Thoracic aorta (tissue), 2 donors: Measurements from ENCODE around the gene MPPED1. TPM values are rescaled to one million over a fixed set of nuclear protein-coding genes. Genes with fewer than 3 reads are reported as not detected.

ENCODE experiments used
- ATAC-seq: fragments of 150-250 bp; one replicate; pipeline ENCODE4 v1.8.0; 2017; ENCODE audit warnings: low read depth; ENCODE audit not compliant: insufficient number of reproducible peaks, low FRiP score
- DNase-seq: peaks from one replicate; pipeline ENCODE4 v3.0.0-alpha.2; 2020; ENCODE audit warnings: low spot score
- H3K27ac ChIP-seq, 2 donors: fragments of 200-600 bp; sonication (generic); 1 replicate in 1 of 2; 2 replicates in 1 of 2; pipeline ENCODE4 v1.5.1; 2016; ENCODE audit warnings: mild to moderate bottlenecking in 2 of 2, moderate library complexity in 2 of 2
- H3K27me3 ChIP-seq: fragments of 200-600 bp; sonication (generic); replicated peaks from 2 replicates; pipeline ENCODE4 v1.6.0; 2016; ENCODE audit warnings: mild to moderate bottlenecking; ENCODE audit not compliant: insufficient read depth
- H3K36me3 ChIP-seq: fragments of 200-600 bp; sonication (generic); one replicate; pipeline ENCODE4 v1.5.1; 2016
- H3K4me1 ChIP-seq, 2 donors: fragments of 200-600 bp; sonication (generic); 1 replicate in 1 of 2; 2 replicates in 1 of 2; pipeline versions ENCODE4 v1.5.1 to v1.6.0; 2016; ENCODE audit warnings: low read depth in 2 of 2, mild to moderate bottlenecking in 1 of 2; ENCODE audit not compliant: control insufficient read depth in 1 of 2
- H3K4me3 ChIP-seq: fragments of 200-600 bp; sonication (generic); 2 replicates; pipeline ENCODE4 v1.5.1; 2016; ENCODE audit warnings: mild to moderate bottlenecking
- H3K9me3 ChIP-seq: fragments of 200-600 bp; sonication (generic); 2 replicates; pipeline ENCODE4 v1.5.1; 2016
- total RNA-seq, 2 donors: library from RNA; depleted of rRNA; stranded (reverse); fragments of >200 nt; gene quantifications; one replicate each; pipeline versions ENCODE4 v1.1.0 to v1.2.3, GENCODE V29; 2016
- TF ChIP-seq, protein P1 (sequence below): fragments of 200-600 bp; sonication (generic); IDR thresholded peaks from one replicate; pipeline ENCODE4 v1.5.1; 2019; ENCODE audit warnings: antibody characterized with exemption

The MPPED1 gene
- total RNA-seq, 2 donors from 2014 or later: not detected

DNA sequence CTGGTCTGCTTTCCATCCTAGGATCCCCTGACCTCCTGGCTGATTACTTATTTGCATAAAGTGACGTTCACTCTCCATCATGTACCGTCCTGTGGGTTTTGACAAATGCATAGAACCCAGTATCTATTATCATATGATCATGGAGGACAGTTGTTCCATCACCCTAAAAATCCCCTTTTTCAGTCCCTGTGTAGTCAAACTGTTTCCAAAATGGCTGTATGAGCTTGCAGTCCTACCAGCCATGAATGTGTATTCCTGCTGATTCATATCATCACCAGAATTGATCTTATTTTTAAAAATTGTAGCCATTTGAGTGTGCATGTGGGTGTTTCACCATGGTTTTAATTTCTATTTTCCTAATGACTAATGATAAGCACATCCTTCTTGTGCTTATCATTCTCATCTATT, 108.8 kb downstream of the MPPED1 start:
- no peak overlapping the region for H3K27ac ChIP-seq
- H3K36me3 ChIP-seq: no peaks in the 10 kb centered on the region
- TF ChIP-seq, protein P1, sequence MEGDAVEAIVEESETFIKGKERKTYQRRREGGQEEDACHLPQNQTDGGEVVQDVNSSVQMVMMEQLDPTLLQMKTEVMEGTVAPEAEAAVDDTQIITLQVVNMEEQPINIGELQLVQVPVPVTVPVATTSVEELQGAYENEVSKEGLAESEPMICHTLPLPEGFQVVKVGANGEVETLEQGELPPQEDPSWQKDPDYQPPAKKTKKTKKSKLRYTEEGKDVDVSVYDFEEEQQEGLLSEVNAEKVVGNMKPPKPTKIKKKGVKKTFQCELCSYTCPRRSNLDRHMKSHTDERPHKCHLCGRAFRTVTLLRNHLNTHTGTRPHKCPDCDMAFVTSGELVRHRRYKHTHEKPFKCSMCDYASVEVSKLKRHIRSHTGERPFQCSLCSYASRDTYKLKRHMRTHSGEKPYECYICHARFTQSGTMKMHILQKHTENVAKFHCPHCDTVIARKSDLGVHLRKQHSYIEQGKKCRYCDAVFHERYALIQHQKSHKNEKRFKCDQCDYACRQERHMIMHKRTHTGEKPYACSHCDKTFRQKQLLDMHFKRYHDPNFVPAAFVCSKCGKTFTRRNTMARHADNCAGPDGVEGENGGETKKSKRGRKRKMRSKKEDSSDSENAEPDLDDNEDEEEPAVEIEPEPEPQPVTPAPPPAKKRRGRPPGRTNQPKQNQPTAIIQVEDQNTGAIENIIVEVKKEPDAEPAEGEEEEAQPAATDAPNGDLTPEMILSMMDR: no peak
- ATAC-seq (no peak), DNase-seq (no peak)
- H3K4me3 ChIP-seq: no peak overlapping the region
- no peaks in the 10 kb centered on the region for H3K4me1 ChIP-seq
- H3K9me3 ChIP-seq: no peaks in the 10 kb centered on the region
- no peaks in the 10 kb centered on the region for H3K27me3 ChIP-seq

DNA sequence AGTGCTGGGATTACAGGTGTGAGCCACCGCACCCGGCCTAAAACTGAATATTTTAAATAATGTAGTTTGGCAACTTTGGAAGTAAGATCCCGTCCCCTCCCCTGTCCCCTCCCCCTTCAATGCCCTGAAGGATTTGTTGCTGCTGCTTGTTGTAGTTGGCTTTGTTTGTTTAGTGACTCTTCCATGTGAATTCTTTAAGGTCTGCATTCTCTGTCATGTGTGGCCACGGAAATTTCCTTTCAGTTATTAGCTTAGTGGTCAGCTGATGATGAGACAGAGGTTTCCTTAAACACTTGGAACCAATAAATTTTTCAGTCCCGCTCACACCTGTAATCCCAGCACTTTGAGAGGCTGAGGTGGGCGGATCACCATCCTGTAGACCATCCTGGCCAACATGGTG, 109.9 kb downstream of the MPPED1 start:
- no peak overlapping the region for H3K4me3 ChIP-seq
- H3K27me3 ChIP-seq: no peaks in the 10 kb centered on the region
- ATAC-seq: no peak
- DNase-seq: no peak
- H3K27ac ChIP-seq: no peak overlapping the region
- no peaks in the 10 kb centered on the region for H3K4me1 ChIP-seq
- no peaks in the 10 kb centered on the region for H3K36me3 ChIP-seq
- TF ChIP-seq, protein P1: no peak
- H3K9me3 ChIP-seq: no peaks in the 10 kb centered on the region

DNA sequence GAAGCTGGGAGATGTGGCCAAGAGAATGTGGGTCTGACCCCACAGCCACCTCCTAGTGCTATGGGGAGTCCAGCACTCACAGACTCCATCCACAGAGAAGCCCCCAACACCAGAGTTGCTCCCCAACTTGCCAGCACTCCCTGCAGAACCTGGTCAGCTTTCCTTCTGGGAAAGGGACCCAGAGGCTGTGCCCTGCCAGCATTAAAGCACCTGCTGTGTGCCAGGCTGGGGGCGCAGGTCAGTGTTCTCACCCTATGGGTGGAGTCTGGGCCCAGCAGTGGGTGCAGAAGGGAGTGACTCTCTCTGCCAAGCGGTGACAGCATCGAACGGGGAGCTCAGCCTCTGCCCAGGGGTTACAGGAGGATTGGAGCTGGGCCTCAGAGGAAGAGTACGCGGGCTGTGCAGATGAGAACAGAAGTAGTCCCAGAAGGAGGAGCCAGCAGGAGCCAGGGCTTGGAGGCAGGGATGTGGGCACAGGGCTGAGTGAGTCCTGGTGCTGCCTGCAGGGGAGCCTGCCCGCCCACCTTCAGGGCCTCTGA, 114.4 kb downstream of the MPPED1 start:
- ATAC-seq: no peak

DNA sequence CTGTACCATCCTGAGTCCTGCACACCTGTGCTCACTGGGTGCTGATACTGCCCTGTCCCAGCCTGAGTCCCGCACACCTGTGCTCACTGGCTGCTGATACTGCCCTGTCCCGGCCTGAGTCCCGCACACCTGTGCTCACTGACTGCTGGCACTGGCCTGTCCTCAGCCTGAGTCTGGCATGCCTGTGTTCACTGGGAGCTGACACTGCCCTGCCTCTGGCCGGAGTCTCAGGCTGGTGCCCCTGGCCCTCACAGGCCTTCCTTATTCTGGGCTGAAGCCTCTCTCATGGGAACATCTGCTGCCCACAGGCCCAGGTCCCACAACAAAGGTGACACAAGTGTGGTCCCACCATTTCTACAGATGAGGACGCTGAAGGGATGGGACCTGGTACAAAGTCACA, 115.1 kb downstream of the MPPED1 start:
- ATAC-seq (no peak), DNase-seq (no peak)

More for the DNA sequence above, 114.4 kb downstream of the MPPED1 start:
- H3K27ac ChIP-seq: no peak overlapping the region
- no peaks in the 10 kb centered on the region for H3K9me3 ChIP-seq
- DNase-seq: no peak
- H3K27me3 ChIP-seq: no peaks in the 10 kb centered on the region
- no peaks in the 10 kb centered on the region for H3K4me1 ChIP-seq
- TF ChIP-seq, protein P1: no peak
- H3K4me3 ChIP-seq: no peak overlapping the region
- no peaks in the 10 kb centered on the region for H3K36me3 ChIP-seq

DNA sequence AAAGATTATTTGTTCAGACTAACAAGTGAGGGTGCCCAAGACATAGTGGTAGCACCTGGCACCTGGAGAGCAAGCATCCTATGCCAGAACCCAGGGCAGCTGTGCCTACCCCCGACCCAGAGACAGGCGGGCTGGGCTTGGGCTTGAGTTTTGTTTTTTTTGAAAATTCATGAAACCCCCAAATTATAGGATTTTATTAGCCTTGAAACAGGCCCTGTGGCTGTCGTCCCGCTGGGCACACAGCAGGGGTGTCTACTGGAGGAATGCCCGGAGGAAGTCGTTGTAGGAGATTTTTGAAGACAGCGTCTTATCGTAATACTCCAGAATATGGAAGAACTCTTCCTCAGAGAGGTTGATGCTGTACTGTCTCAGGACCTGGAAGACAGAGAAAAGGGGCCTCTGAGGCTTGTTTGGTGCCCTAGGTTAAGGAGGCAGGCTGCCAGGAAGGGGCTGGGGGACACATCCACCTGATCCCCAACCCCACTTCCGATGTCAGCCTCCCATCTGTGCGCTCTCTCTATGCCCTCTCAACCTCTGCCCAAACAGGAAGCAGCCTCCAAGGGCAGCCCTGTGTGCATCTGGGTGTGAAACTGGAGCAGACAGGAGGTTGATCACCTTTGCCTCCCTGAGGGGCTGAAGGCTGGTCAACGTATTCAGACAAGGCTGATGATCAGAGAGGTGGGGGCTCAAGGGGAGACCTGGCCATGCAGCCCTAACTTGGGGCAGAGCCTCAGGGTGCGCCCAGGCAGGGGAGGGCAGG, 117.0 kb downstream of the MPPED1 start:
- Histone ChIP-seq H3K4me1 (no peaks in the 10 kb centered on the region), H3K4me3 (no peak overlapping the region), H3K9me3 (no peaks in the 10 kb centered on the region), H3K36me3 (no peaks in the 10 kb centered on the region), H3K27me3 (no peaks in the 10 kb centered on the region), H3K27ac (no peak overlapping the region)
- ATAC-seq: no peak
- TF ChIP-seq, protein P1: no peak
- DNase-seq: no peak

More for the DNA sequence above, 115.1 kb downstream of the MPPED1 start:
- no peak overlapping the region for H3K27ac ChIP-seq
- no peak overlapping the region for H3K4me3 ChIP-seq
- H3K36me3 ChIP-seq: no peaks in the 10 kb centered on the region
- TF ChIP-seq, protein P1: no peak
- H3K9me3 ChIP-seq: no peaks in the 10 kb centered on the region
- H3K27me3 ChIP-seq: no peaks in the 10 kb centered on the region
- H3K4me1 ChIP-seq: no peaks in the 10 kb centered on the region
